H1 (cell line): ENCODE results near the gene NR5A2.

ENCODE experiments used
- CHD2 ChIP-seq: IDR thresholded peaks from 2 replicates; pipeline ENCODE4 v1.6.1; 2012; ENCODE audit warnings: low read length, improper control_type of control experiment
- CTCF ChIP-seq, 3 experiments: IDR thresholded peaks; 1 replicate in 2 of 3; 2 replicates in 1 of 3; pipeline versions ENCODE4 v1.5.1 to v1.6.1; 2011; ENCODE audit warnings: low read length in 3 of 3, mild to moderate bottlenecking in 3 of 3, inconsistent platforms in 2 of 3, low read depth in 1 of 3, moderate library complexity in 1 of 3; ENCODE audit not compliant: insufficient read depth in 1 of 3; ENCODE audit errors: control extremely low read depth in 1 of 3
- GTF2F1 ChIP-seq: IDR thresholded peaks from 2 replicates; pipeline ENCODE4 v1.6.1; 2012; ENCODE audit warnings: low read depth, low read length, improper control_type of control experiment, borderline replicate concordance
- POLR2A ChIP-seq, 2 experiments: IDR thresholded peaks; 1 replicate in 1 of 2; 2 replicates in 1 of 2; pipeline ENCODE4 v1.6.1; 2011; ENCODE audit warnings: low read depth in 2 of 2, low read length in 2 of 2, mild to moderate bottlenecking in 2 of 2; ENCODE audit errors: control extremely low read depth in 1 of 2
- POLR2AphosphoS5 ChIP-seq: IDR thresholded peaks from 2 replicates; pipeline ENCODE4 v1.6.1; 2011; ENCODE audit warnings: low read depth, low read length
- TAF1 ChIP-seq: IDR thresholded peaks from 2 replicates; pipeline ENCODE4 v1.6.1; 2011; ENCODE audit warnings: mild to moderate bottlenecking, low read depth, low read length
- TAF7 ChIP-seq: optimal IDR thresholded peaks from 2 replicates; pipeline ENCODE3; 2011; ENCODE audit warnings: low read depth, mild to moderate bottlenecking, inconsistent platforms, low read length, moderate library complexity, borderline replicate concordance

- TF ChIP-seq CTCF (IDR thresholded peaks at IDR 0.05; ENCODE audit: control extremely low read depth in 1 of 3, insufficient read depth in 1 of 3, low read depth in 1 of 3, low read length in 3 of 3) = no peak
- TF ChIP-seq CHD2 = 0 out of 2 replicates have a peak, but pooled peaks have one; percentile 26
- TF ChIP-seq TAF7 = no peak
- TF ChIP-seq GTF2F1 = no peak
- TF ChIP-seq TAF1 = no peak
- no peak for TF ChIP-seq POLR2A (IDR thresholded peaks at IDR 0.05; ENCODE audit: control extremely low read depth in 1 of 2, low read depth in 2 of 2, low read length in 2 of 2)
- TF ChIP-seq POLR2AphosphoS5 = no peak
These were observed 14.0 kb downstream of the NR5A2 start for GRCh38 chr1:200041337-200042118.
